Adrenal gland (tissue), 5 donors: ENCODE measurements around the gene KCNMB1.

Source experiments
- POLR2A ChIP-seq, 2 donors: fragments of 450-650 bp; IDR thresholded peaks; one replicate each; pipeline ENCODE4 v1.6.1; 2017; ENCODE audit warnings: antibody characterized with exemption in 2 of 2, mild to moderate bottlenecking in 2 of 2, moderate library complexity in 1 of 2
- TF ChIP-seq, protein P1 (sequence below), 6 experiments: fragments of 450-650 bp in 4 of 6; fragments of 200-600 bp in 2 of 6; sonication (generic) in 1 of 6; IDR thresholded peaks; 1 replicate in 5 of 6; 2 replicates in 1 of 6; pipeline versions ENCODE4 v1.5.1 to v1.8.0; 2016 to 2021; ENCODE audit warnings: antibody characterized with exemption in 6 of 6, mild to moderate bottlenecking in 2 of 6, moderate library complexity in 1 of 6
- donor health status: DM: no; HTN: no; CAD: no.

DNA sequence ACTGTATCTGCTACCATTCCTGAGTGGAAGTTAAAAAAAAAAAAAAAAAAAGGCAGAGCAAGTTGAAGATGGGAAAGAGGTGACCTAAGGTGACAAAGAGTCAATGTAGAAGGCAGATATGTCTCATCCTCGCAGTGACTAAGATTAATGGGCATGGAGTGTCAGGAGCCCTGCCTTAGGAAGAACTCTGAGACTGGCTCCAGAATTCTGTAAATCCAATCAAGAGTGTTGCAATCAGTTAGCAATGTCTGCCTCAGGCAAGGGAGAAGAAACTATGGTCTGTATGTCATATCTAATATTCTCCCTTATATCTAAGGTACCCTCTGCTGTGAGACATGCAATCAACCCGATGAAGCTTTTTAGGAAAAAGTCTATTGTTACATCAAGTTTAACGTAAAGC, 24.7 kb upstream of the KCNMB1 start:
- TF ChIP-seq, protein P1, sequence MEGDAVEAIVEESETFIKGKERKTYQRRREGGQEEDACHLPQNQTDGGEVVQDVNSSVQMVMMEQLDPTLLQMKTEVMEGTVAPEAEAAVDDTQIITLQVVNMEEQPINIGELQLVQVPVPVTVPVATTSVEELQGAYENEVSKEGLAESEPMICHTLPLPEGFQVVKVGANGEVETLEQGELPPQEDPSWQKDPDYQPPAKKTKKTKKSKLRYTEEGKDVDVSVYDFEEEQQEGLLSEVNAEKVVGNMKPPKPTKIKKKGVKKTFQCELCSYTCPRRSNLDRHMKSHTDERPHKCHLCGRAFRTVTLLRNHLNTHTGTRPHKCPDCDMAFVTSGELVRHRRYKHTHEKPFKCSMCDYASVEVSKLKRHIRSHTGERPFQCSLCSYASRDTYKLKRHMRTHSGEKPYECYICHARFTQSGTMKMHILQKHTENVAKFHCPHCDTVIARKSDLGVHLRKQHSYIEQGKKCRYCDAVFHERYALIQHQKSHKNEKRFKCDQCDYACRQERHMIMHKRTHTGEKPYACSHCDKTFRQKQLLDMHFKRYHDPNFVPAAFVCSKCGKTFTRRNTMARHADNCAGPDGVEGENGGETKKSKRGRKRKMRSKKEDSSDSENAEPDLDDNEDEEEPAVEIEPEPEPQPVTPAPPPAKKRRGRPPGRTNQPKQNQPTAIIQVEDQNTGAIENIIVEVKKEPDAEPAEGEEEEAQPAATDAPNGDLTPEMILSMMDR (IDR thresholded peaks at IDR 0.05): no peak
- no peak for TF ChIP-seq POLR2A (IDR thresholded peaks at IDR 0.05)
